ENCODE measurements around the gene EXTL2.

GRCh38 chr1:100832694-100833428 lies 61.8 kb downstream of the EXTL2 start:
- TF ChIP-seq POLR2A (IDR thresholded peaks at IDR 0.05; ENCODE audit: low read length): no peak
- no peak for TF ChIP-seq GATA1 (IDR thresholded peaks at IDR 0.05; ENCODE audit: low read depth, low read length)

Measured in erythroblast (primary cell).